Hippocampal formation (tissue), 2 donors: ENCODE measurements around the gene SPTLC3.
A peak's percentile ranks its signal among the peaks of the same experiment; 100 is the strongest.
"Not testable (repeated sequence)": the region's sequence is repeated elsewhere in the genome, so short reads cannot be mapped to it uniquely, and the experiment has no call there.

Experiments
- DNase-seq, 2 donors: peaks; one replicate each; lab custom pipeline; 2025; lab: John Stamatoyannopoulos, UW

The SPTLC3 gene

GRCh38 chr20:13008761-13009681 lies at the start of gene SPTLC3:
SPTLC3 (plus strand) TSS chr20:13008972; CDS start chr20:13009268, 296 bp downstream.
- DNase-seq, result no peak

- no peak for DNase-seq
These were observed 47.0 kb upstream of the SPTLC3 start for GRCh38 chr20:12961725-12962124.

- DNase-seq, result no peak
These were observed 45.9 kb upstream of the SPTLC3 start for GRCh38 chr20:12962895-12963294.

- no peak for DNase-seq
These were observed 45.4 kb upstream of the SPTLC3 start for GRCh38 chr20:12963416-12963815.

- no peak for DNase-seq
These were observed 43.4 kb upstream of the SPTLC3 start for GRCh38 chr20:12965212-12965869.

GRCh38 chr20:12965870-12966251 lies 42.9 kb upstream of the SPTLC3 start:
- no peak for DNase-seq

GRCh38 chr20:12966468-12967085 lies 42.2 kb upstream of the SPTLC3 start:
- peak in 1 of 2 donors; percentile 65 for DNase-seq

- no peak for DNase-seq
These were observed 40.8 kb upstream of the SPTLC3 start for GRCh38 chr20:12967932-12968331.

GRCh38 chr20:12968472-12968871 lies 40.3 kb upstream of the SPTLC3 start:
- no peak for DNase-seq

- no peak for DNase-seq
These were observed 39.6 kb upstream of the SPTLC3 start for GRCh38 chr20:12969071-12969669.

GRCh38 chr20:12970372-12970821 lies 38.4 kb upstream of the SPTLC3 start:
- peak in 1 of 2 donors; percentile 28 for DNase-seq

- no peak for DNase-seq
These were observed 32.8 kb upstream of the SPTLC3 start for GRCh38 chr20:12975833-12976608.

- DNase-seq, result no peak
These were observed 32.0 kb upstream of the SPTLC3 start for GRCh38 chr20:12976720-12977309.

GRCh38 chr20:12977328-12978125 lies 31.2 kb upstream of the SPTLC3 start:
- DNase-seq, result no peak

GRCh38 chr20:12978126-12978394 lies 30.7 kb upstream of the SPTLC3 start:
- DNase-seq, result no peak

- no peak for DNase-seq
These were observed 29.9 kb upstream of the SPTLC3 start for GRCh38 chr20:12978613-12979495.

- not testable (repeated sequence) for DNase-seq
These were observed 29.1 kb upstream of the SPTLC3 start for GRCh38 chr20:12979713-12980112.

- DNase-seq, result no peak
These were observed 26.7 kb upstream of the SPTLC3 start for GRCh38 chr20:12982098-12982497.

GRCh38 chr20:12984069-12984765 lies 24.6 kb upstream of the SPTLC3 start:
- no peak for DNase-seq
